ENCODE results near the gene ANKRD44. TPM values are rescaled to one million over a fixed set of nuclear protein-coding genes. Genes with fewer than 3 reads are reported as not detected.

The ANKRD44 gene
- total RNA-seq, 2 experiments from 2014 or later = 223 to 283 TPM

DNA sequence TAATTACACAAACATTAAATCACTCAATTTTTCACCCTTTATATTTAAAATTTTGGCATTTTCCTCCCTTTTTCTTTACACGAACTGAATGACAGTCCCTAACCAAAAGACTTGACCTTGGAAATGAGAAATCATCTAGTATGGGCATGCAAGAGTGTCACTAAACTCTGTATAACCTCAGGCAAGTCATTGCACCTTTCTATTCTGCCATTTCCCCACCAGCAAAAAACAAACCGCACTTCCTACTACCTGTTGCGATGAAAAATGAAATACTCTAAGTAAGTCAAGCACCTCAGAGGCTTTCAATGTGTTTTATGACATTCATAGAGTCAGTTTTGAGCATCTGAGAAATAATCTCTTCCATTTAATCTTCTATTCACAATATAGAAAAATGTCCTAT is 44.1 kb downstream of the ANKRD44 start:
- H3K27ac Mint-ChIP-seq = peak overlapping the region; percentile 82
- H3K4me3 Mint-ChIP-seq = peak overlapping the region; percentile 28
- ChIA-PET CTCF (interaction anchor here (0.6 to 1.4 kb wide), 2 partner anchors 15 to 21 kb away, joined by 3 read pairs; no protein-coding TSS in a partner anchor), POLR2A (no interaction called here)
- H3K36me3 Mint-ChIP-seq (ENCODE audit: low read depth) = peaks cover 39% of the 10 kb centered on the region
- H3K27me3 Mint-ChIP-seq = no peaks in the 10 kb centered on the region
- peak; percentile 50 for DNase-seq
- H3K9me3 Mint-ChIP-seq = no peaks in the 10 kb centered on the region
- H3K4me1 Mint-ChIP-seq = peaks cover 99% of the 10 kb centered on the region

GRCh38 chr2:197265924-197266323 is 44.7 kb downstream of the ANKRD44 start:
- POLR2A ChIA-PET = interaction anchor here (0.6 kb wide), 1 partner anchor 14 kb away, joined by 4 read pairs; no protein-coding TSS in a partner anchor
- no peaks in the 10 kb centered on the region for H3K27me3 Mint-ChIP-seq
- peak overlapping the region; percentile 17 for H3K4me3 Mint-ChIP-seq

DNA sequence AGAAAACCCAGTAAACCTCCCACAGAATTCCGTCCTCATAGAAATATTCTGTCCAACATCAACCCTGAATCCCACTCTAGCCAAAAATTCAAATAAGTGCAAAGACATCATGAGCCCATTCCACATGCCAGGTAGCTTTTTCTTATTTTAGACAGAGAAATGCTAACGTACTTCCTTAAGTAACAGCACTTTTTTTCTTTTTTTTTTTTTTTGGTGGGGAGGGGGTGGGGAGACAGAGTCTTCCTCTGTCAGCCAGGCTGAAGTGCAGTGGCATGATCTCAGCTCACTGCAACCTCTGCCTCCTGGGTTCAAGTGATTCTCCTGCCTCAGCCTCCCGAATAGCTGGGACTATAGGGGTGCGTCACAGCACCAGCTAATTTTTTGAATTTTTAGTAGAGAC is 45.5 kb downstream of the ANKRD44 start:
- ChIA-PET POLR2A (interaction anchor here (0.6 kb wide), 1 partner anchor 56 kb away, joined by 9 read pairs; no protein-coding TSS in a partner anchor), CTCF (interaction anchor here (0.7 to 1.3 kb wide), 3 partner anchors 15 to 226 kb away, joined by 3 to 5 read pairs (median 3); no protein-coding TSS in a partner anchor)
- Mint-ChIP-seq H3K4me1 (peaks cover 92% of the 10 kb centered on the region), H3K4me3 (no peak overlapping the region), H3K36me3 (ENCODE audit: low read depth) (peaks cover 34% of the 10 kb centered on the region), H3K27ac (peak overlapping the region; percentile 76), H3K27me3 (no peaks in the 10 kb centered on the region), H3K9me3 (no peaks in the 10 kb centered on the region)
- no peak for DNase-seq

More at GRCh38 chr2:197265924-197266323, 44.7 kb downstream of the ANKRD44 start:
- Mint-ChIP-seq H3K27ac (peak overlapping the region; percentile 82), H3K9me3 (no peaks in the 10 kb centered on the region), H3K4me1 (peaks cover 96% of the 10 kb centered on the region), H3K36me3 (ENCODE audit: low read depth) (peaks cover 40% of the 10 kb centered on the region)
- CTCF ChIA-PET = interaction anchor here (1.4 kb wide), 1 partner anchor 14 kb away, joined by 3 read pairs; no protein-coding TSS in a partner anchor
- DNase-seq = no peak

- peaks cover 37% of the 10 kb centered on the region for H3K36me3 Mint-ChIP-seq (ENCODE audit: low read depth)
- ChIA-PET POLR2A (interaction anchor here (0.5 to 0.6 kb wide), 3 partner anchors 19 to 59 kb away, joined by 3 read pairs; no protein-coding TSS in a partner anchor), CTCF (interaction anchor here (0.7 to 1.3 kb wide), 4 partner anchors 16 to 227 kb away, joined by 3 to 5 read pairs (median 4); no protein-coding TSS in a partner anchor)
- peaks cover 4% of the 10 kb centered on the region for H3K9me3 Mint-ChIP-seq
- H3K27me3 Mint-ChIP-seq = no peaks in the 10 kb centered on the region
- H3K4me3 Mint-ChIP-seq = peak overlapping the region; percentile 9
- peak overlapping the region; percentile 79 for H3K27ac Mint-ChIP-seq
- no peak for DNase-seq
- peaks cover 91% of the 10 kb centered on the region for H3K4me1 Mint-ChIP-seq
Observed at GRCh38 chr2:197264332-197264731, 46.2 kb downstream of the ANKRD44 start.

- peaks cover 4% of the 10 kb centered on the region for H3K9me3 Mint-ChIP-seq
- H3K4me1 Mint-ChIP-seq = peaks cover 90% of the 10 kb centered on the region
- no peak for DNase-seq
- POLR2A ChIA-PET = no interaction called here
- peak overlapping the region; percentile 32 for H3K27ac Mint-ChIP-seq
- no peaks in the 10 kb centered on the region for H3K27me3 Mint-ChIP-seq
- no peak overlapping the region for H3K4me3 Mint-ChIP-seq
- CTCF ChIA-PET = interaction anchor here (0.9 to 1.5 kb wide), 4 partner anchors 13 to 64 kb away, joined by 3 to 4 read pairs (median 4); no protein-coding TSS in a partner anchor
- H3K36me3 Mint-ChIP-seq (ENCODE audit: low read depth) = peaks cover 46% of the 10 kb centered on the region
Observed at GRCh38 chr2:197263077-197263476, 47.5 kb downstream of the ANKRD44 start.

DNA sequence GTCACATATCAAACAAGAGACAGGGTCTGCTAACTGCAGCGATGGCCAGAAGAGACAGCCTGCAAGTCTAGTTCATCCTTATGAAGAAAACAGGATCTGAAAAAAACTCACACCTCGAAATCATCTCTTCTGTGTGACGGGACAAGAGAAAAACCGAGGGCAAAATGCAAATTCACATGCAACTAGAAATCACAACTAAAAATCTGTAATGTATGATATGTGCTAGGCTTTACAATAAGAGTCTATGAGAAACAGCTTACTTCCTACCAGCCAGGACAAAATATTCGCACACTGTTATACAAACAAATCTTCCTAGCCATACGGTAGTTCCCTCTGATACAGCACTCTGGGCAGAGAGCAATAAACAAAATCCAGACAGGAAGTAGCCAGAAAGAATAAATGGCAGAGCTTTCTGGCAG is 48.8 kb downstream of the ANKRD44 start:
- Mint-ChIP-seq H3K36me3 (ENCODE audit: low read depth) (peaks cover 46% of the 10 kb centered on the region), H3K27me3 (no peaks in the 10 kb centered on the region), H3K4me1 (peaks cover 86% of the 10 kb centered on the region), H3K4me3 (peak overlapping the region; percentile 31), H3K27ac (peak overlapping the region; percentile 77), H3K9me3 (peaks cover 4% of the 10 kb centered on the region)
- ChIA-PET CTCF (interaction anchor here (0.7 kb wide), 2 partner anchors 20 to 24 kb away, joined by 3 read pairs; no protein-coding TSS in a partner anchor), POLR2A (interaction anchor here (0.7 kb wide), 2 partner anchors 24 to 334 kb away, joined by 3 to 7 read pairs; no protein-coding TSS in a partner anchor)
- no peak for DNase-seq

GRCh38 chr2:197259470-197259999 is 51.0 kb downstream of the ANKRD44 start:
- Mint-ChIP-seq H3K4me3 (no peak overlapping the region), H3K36me3 (ENCODE audit: low read depth) (peaks cover 47% of the 10 kb centered on the region), H3K9me3 (peaks cover 4% of the 10 kb centered on the region), H3K27me3 (no peaks in the 10 kb centered on the region), H3K4me1 (peaks cover 86% of the 10 kb centered on the region), H3K27ac (peak overlapping the region; percentile 43)
- ChIA-PET POLR2A (no interaction called here), CTCF (interaction anchor here (1.0 kb wide), 1 partner anchor 18 kb away, joined by 4 read pairs; no protein-coding TSS in a partner anchor)
- no peak for DNase-seq

- DNase-seq = no peak
- Mint-ChIP-seq H3K36me3 (ENCODE audit: low read depth) (peaks cover 46% of the 10 kb centered on the region), H3K4me1 (peaks cover 85% of the 10 kb centered on the region), H3K27ac (peak overlapping the region; percentile 43), H3K4me3 (no peak overlapping the region), H3K9me3 (peaks cover 4% of the 10 kb centered on the region), H3K27me3 (no peaks in the 10 kb centered on the region)
- ChIA-PET POLR2A (no interaction called here), CTCF (no interaction called here)
Observed at GRCh38 chr2:197258580-197258979, 52.0 kb downstream of the ANKRD44 start.

DNA sequence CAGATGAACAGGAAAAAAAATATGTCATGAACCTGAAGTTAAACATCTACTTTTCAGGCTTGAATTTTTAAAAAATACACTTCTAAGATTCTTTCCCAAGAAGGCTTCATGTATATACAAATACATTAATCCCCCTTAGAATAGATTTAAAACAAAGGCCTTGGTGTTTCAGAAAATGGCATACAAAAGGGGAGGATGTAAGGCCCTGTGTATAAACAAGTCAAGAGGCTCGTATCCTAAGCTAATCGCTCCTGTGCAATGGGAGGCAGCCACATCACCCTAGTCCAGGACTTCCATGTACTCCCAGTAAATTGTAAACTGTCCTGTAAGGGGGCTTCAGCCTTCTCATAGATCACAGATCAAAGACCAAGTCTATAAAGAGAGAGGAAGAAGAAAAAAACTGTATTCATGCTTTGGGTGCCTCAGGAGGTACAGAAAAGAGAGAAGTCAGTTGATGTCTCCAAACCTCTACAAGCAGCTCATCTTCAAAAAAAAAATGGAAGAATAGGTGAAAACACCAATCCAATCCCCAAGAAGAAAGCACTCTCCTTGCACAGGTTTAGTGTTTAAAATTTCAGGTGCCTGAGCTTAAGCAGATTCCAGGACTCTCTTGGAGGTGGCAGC is 53.9 kb downstream of the ANKRD44 start:
- Mint-ChIP-seq H3K4me3 (peak overlapping the region; percentile 66), H3K4me1 (peaks cover 71% of the 10 kb centered on the region), H3K9me3 (peaks cover 4% of the 10 kb centered on the region), H3K27ac (peak overlapping the region; percentile 94), H3K27me3 (no peaks in the 10 kb centered on the region), H3K36me3 (ENCODE audit: low read depth) (peaks cover 32% of the 10 kb centered on the region)
- CTCF ChIA-PET = interaction anchor here (0.6 to 1.3 kb wide), 4 partner anchors 9 to 87 kb away, joined by 3 to 4 read pairs (median 4); no protein-coding TSS in a partner anchor
- POLR2A ChIA-PET = interaction anchor here (0.6 to 0.9 kb wide), 3 partner anchors 49 to 52 kb away, joined by 3 to 4 read pairs (median 3); no protein-coding TSS in a partner anchor
- no peak for DNase-seq

- H3K4me1 Mint-ChIP-seq = peaks cover 71% of the 10 kb centered on the region
Observed at GRCh38 chr2:197256021-197256420, 54.6 kb downstream of the ANKRD44 start.

DNA sequence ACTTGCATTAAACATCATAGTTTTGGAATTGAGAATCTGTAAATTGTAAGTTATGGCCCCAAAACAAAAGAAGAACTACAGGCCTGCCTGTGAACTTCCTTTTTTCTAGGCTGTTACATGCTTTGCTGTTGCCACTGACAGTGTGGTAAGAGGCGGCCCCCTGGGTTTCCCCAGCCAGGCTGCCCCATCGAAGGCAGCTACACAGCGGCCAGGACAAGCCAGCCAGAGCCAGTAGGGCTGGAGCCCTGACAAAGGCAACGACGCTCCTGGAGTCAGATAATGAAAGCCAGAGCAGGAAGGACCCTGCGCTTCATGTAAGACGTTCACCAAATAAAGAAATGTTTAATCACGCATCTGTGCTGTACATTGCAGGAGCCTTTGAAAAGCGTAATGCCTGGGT is 55.0 kb downstream of the ANKRD44 start:
- Mint-ChIP-seq H3K4me3 (peak overlapping the region; percentile 66), H3K36me3 (ENCODE audit: low read depth) (peaks cover 32% of the 10 kb centered on the region), H3K27me3 (no peaks in the 10 kb centered on the region), H3K4me1 (peaks cover 73% of the 10 kb centered on the region), H3K9me3 (peaks cover 4% of the 10 kb centered on the region), H3K27ac (peak overlapping the region; percentile 94)
- DNase-seq = peak; percentile 76
- ChIA-PET CTCF (interaction anchor here (1.0 to 1.4 kb wide), 4 partner anchors 14 to 43 kb away, joined by 3 to 4 read pairs (median 3); no protein-coding TSS in a partner anchor), POLR2A (interaction anchor here (1.2 kb wide), 1 partner anchor 15 kb away, joined by 5 read pairs; no protein-coding TSS in a partner anchor)

More at GRCh38 chr2:197256021-197256420, 54.6 kb downstream of the ANKRD44 start:
- Mint-ChIP-seq H3K27ac (peak overlapping the region; percentile 94), H3K9me3 (peaks cover 4% of the 10 kb centered on the region), H3K4me3 (peak overlapping the region; percentile 66), H3K27me3 (no peaks in the 10 kb centered on the region), H3K36me3 (ENCODE audit: low read depth) (peaks cover 32% of the 10 kb centered on the region)
- CTCF ChIA-PET = interaction anchor here (0.6 to 1.4 kb wide), 3 partner anchors 18 to 86 kb away, joined by 3 to 4 read pairs (median 3); no protein-coding TSS in a partner anchor
- DNase-seq = no peak
- POLR2A ChIA-PET = interaction anchor here (0.9 kb wide), 1 partner anchor 50 kb away, joined by 3 read pairs; no protein-coding TSS in a partner anchor

GRCh38 chr2:197254776-197255530 is 55.6 kb downstream of the ANKRD44 start:
- Mint-ChIP-seq H3K36me3 (ENCODE audit: low read depth) (peaks cover 34% of the 10 kb centered on the region), H3K27ac (peak overlapping the region; percentile 94), H3K4me1 (peaks cover 75% of the 10 kb centered on the region), H3K4me3 (peak overlapping the region; percentile 66), H3K9me3 (peaks cover 4% of the 10 kb centered on the region), H3K27me3 (no peaks in the 10 kb centered on the region)
- CTCF ChIA-PET = interaction anchor here (1.0 to 1.4 kb wide), 4 partner anchors 15 to 43 kb away, joined by 3 to 4 read pairs (median 3); no protein-coding TSS in a partner anchor
- POLR2A ChIA-PET = interaction anchor here (1.2 kb wide), 1 partner anchor 15 kb away, joined by 5 read pairs; no protein-coding TSS in a partner anchor
- DNase-seq = peak; percentile 38

All from activated CD4-positive, alpha-beta T cell treated with anti-CD3 and anti-CD28 coated beads, Interleukin-2, amount 10 ng/mL, durations not matched to agents 7 days and 5 days (primary cell).